ENCODE measurements around the gene TGFBI.

TGFBI gene

DNA sequence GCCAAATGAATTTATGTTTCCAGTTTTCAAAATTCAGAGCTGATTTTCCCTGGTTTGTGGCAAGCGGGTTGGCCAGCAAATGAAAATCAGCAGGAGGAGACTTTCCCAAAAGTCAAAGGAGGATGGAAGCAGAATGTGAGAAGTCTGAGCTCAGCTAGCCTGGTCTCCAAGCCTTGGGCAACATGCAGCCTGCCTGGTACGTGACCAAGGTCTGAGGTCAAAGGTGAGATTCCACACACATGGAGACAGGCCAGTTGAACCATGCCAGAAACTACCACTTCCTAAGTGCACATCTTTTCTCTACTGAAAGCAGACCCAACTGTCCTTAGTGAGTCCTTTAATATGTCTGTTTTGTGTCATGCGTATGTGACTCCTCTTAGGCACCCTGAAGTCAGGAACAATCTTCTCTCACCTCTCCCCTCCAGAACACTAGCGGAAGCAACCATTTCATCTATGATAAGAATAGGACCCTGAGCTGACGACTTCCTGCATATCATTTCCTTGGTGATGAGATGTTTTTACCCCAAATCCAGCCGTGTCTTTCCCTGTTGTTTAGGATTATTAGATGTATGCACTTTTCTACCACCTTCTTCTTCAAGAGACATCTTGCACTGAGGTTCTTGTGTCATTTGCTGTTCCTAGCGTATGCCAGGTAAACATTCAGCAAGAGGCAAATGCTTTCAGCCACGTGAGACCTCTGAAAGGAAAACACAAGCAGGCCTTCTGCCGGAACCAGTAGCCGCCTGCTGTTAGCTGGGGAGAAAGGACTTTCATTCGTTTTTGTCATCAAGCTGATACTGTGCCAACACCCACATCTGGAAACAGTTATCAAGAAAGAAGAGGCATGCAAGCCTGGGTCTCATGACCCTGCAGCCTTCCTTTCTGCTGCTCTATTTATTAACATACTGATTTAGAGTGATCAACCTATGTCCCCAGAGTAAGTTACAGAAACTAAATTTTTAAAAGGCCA, 9.7 kb upstream of the TGFBI start:
- peaks cover 52% of the 10 kb centered on the region for H3K4me1 ChIP-seq (ENCODE audit: insufficient read depth, poor library complexity, severe bottlenecking)

DNA sequence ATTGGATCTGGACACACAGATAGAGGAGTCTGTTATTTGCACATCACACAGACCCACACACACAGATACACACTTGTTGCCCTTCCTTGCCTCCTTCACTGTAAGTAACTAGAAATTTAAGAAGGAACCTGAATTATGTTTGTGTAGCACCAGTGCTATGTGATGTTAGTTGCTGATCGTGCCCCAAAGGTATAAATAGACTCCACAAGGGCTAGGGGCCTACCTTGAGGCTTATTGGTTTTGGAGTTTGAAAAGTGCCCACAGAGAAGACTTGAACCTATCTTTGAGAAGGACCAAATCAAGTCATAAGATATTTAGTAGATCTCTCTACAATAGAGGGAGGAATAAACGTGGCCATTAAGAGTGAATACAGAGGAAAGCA, 8.8 kb upstream of the TGFBI start:
- Histone ChIP-seq H3K9me3 (ENCODE audit: severe bottlenecking) (no peaks in the 10 kb centered on the region), H3K4me1 (ENCODE audit: insufficient read depth, poor library complexity, severe bottlenecking) (peaks cover 47% of the 10 kb centered on the region), H3K27ac (ENCODE audit: poor library complexity, severe bottlenecking) (peak overlapping the region; percentile 99), H3K27me3 (ENCODE audit: insufficient read depth, poor library complexity, severe bottlenecking) (no peaks in the 10 kb centered on the region), H3K36me3 (ENCODE audit: low read depth) (no peaks in the 10 kb centered on the region), H3K4me3 (ENCODE audit: severe bottlenecking) (no peak overlapping the region)
- ATAC-seq (ENCODE audit: low read depth) (peak; percentile 0; the same call in 2 of the 3 replicates), DNase-seq (ENCODE audit: low spot score) (no peak)
- TF ChIP-seq, protein P1, sequence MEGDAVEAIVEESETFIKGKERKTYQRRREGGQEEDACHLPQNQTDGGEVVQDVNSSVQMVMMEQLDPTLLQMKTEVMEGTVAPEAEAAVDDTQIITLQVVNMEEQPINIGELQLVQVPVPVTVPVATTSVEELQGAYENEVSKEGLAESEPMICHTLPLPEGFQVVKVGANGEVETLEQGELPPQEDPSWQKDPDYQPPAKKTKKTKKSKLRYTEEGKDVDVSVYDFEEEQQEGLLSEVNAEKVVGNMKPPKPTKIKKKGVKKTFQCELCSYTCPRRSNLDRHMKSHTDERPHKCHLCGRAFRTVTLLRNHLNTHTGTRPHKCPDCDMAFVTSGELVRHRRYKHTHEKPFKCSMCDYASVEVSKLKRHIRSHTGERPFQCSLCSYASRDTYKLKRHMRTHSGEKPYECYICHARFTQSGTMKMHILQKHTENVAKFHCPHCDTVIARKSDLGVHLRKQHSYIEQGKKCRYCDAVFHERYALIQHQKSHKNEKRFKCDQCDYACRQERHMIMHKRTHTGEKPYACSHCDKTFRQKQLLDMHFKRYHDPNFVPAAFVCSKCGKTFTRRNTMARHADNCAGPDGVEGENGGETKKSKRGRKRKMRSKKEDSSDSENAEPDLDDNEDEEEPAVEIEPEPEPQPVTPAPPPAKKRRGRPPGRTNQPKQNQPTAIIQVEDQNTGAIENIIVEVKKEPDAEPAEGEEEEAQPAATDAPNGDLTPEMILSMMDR (IDR thresholded peaks at IDR 0.05; ENCODE audit: poor library complexity, severe bottlenecking): no peak

More for the DNA sequence above, 9.7 kb upstream of the TGFBI start:
- no peaks in the 10 kb centered on the region for H3K36me3 ChIP-seq (ENCODE audit: low read depth)
- H3K27me3 ChIP-seq (ENCODE audit: insufficient read depth, poor library complexity, severe bottlenecking): no peaks in the 10 kb centered on the region
- TF ChIP-seq, protein P1 (IDR thresholded peaks at IDR 0.05; ENCODE audit: poor library complexity, severe bottlenecking): no peak
- H3K4me3 ChIP-seq (ENCODE audit: severe bottlenecking): no peak overlapping the region
- peak overlapping the region; percentile 99 for H3K27ac ChIP-seq (ENCODE audit: poor library complexity, severe bottlenecking)
- ATAC-seq (ENCODE audit: low read depth) (no peak), DNase-seq (ENCODE audit: low spot score) (no peak)
- H3K9me3 ChIP-seq (ENCODE audit: severe bottlenecking): no peaks in the 10 kb centered on the region

DNA sequence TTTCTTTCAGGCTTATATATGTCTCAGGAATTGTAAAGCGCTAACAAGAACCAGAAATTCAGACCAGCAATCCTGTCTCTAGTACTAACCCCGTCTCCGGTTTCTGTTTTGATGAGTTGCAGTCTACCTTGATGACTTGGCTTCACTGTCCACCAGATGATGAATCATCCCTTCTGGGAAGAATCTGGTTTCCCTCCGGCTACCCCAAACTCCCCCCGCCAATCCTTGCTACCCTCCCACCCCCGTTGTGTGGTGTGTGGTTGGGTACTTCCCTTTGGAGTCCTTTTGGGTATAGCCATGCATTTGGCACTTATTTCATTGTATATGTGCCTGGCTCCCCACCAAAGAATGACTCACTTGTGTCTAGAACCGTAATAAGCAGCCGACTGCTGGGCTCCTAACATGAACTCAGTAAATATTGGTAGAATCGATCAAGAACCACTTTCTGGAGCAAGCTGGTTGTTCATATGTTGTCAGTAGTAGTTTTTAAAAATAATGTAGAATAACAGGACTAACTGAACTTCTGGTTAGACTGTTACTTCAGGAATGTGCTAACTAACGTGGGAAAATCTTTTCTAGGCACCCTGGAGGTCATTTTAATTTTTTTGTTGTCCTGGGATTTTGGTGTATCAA, 8.3 kb upstream of the TGFBI start:
- DNase-seq (ENCODE audit: low spot score): peak; percentile 98
- peak overlapping the region; percentile 99 for H3K27ac ChIP-seq (ENCODE audit: poor library complexity, severe bottlenecking)
- H3K4me1 ChIP-seq (ENCODE audit: insufficient read depth, poor library complexity, severe bottlenecking): peaks cover 47% of the 10 kb centered on the region
- H3K4me3 ChIP-seq (ENCODE audit: severe bottlenecking): no peak overlapping the region
- no peaks in the 10 kb centered on the region for H3K27me3 ChIP-seq (ENCODE audit: insufficient read depth, poor library complexity, severe bottlenecking)
- TF ChIP-seq, protein P1 (IDR thresholded peaks at IDR 0.05; ENCODE audit: poor library complexity, severe bottlenecking): no peak
- no peaks in the 10 kb centered on the region for H3K36me3 ChIP-seq (ENCODE audit: low read depth)
- ATAC-seq (ENCODE audit: low read depth): peak; percentile 82
- no peaks in the 10 kb centered on the region for H3K9me3 ChIP-seq (ENCODE audit: severe bottlenecking)

DNA sequence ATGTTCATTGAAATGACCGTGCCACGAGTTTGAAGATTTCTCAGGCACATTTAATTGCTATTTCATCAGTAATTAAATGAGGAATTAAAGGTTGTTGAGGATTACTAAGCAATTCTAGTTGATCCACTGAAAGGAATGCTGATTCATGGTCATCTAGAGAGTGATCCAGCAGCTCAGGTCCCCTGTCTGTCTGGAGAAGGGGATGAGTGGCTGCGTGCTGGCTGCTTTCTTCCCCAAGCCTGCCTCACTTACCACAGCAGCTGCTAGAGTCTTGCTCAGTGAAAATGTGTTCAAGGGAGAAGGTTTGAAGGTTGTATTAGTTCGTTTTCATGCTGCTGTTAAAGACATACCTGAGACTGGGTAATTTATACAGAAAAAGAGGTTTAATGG, 7.8 kb upstream of the TGFBI start:
- DNase-seq (ENCODE audit: low spot score): peak; percentile 17
- no peak for ATAC-seq (ENCODE audit: low read depth)
- Histone ChIP-seq H3K4me3 (ENCODE audit: severe bottlenecking) (no peak overlapping the region), H3K27me3 (ENCODE audit: insufficient read depth, poor library complexity, severe bottlenecking) (no peaks in the 10 kb centered on the region), H3K9me3 (ENCODE audit: severe bottlenecking) (no peaks in the 10 kb centered on the region), H3K27ac (ENCODE audit: poor library complexity, severe bottlenecking) (peak overlapping the region; percentile 99), H3K36me3 (ENCODE audit: low read depth) (no peaks in the 10 kb centered on the region), H3K4me1 (ENCODE audit: insufficient read depth, poor library complexity, severe bottlenecking) (peaks cover 47% of the 10 kb centered on the region)
- TF ChIP-seq, protein P1 (IDR thresholded peaks at IDR 0.05; ENCODE audit: poor library complexity, severe bottlenecking): no peak
